Germinal center (tissue), 1 donor: ENCODE measurements around the gene RGS19.

ENCODE experiments used
- DNase-seq: peaks from one replicate; pipeline ENCODE4 v3.0.0; 2012; ENCODE audit warnings: mixed read lengths, low spot score

Gene RGS19

DNA sequence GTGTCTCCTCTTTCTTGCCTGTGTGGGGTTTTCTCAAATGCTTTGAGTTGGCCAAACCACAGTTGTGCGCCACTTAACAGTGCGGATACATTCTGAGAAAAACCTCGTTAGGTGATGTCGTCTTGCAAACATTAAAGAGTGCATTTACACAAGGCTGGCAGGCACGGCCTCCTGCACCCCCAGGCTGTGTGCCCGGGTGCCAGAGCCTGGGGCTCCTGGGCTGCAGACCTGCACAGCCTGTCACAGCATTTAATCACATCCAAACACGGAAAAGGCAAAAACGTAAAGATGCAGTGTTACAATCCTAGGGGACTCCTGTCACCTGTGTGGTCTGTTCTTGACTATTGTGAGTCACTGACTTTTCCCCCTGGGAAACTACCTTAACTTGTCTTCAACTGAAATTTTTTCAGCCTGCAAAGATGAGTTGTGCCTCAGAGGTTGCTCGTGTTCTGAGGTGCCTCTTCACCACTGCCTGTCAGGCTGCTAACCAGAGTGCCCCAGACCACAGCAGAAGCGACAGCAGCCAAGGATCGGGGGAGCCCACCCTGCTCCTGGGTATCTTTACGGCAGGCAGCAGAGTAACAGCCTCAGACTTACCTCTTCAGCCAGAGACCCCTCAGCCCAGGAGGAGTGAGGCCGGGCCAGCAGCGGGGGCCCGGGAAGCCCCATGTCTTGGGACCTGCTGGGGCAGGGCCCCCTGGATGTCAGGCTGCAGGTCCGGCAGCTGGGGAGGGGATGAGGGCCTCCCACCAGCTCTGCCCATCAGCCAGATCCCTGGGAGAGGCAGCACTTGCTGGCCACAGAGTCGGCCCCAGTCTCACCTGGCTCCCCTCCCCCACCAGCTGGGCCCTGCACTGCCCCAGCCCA lies 44.0 kb downstream of the RGS19 start:
- DNase-seq: no peak

DNA sequence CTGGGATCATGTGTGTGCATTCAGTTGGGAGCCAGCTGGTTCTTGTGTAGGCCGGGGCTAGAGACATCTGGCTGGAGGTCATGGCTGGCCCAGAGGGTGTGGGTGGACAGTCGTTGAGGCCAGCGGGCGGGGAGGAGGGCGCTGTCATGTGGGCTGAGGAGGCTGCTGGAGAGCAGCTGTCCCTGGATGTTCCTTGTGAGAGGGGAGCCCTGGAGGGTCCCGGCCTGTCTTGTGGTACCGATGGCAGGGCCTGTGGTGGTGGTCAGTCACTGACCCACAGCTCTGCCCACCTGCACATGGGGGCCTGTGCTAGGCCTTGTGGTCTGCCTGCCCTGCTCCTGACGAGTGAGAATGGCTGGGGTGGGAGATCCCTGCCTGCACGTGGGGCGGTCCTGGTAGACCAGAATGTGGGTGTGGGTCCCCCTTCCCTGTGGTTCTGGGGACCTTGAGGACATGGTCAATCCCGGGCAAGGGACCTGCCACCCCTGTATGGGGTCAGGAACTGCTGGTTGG lies 45.3 kb downstream of the RGS19 start:
- DNase-seq: no peak

DNA sequence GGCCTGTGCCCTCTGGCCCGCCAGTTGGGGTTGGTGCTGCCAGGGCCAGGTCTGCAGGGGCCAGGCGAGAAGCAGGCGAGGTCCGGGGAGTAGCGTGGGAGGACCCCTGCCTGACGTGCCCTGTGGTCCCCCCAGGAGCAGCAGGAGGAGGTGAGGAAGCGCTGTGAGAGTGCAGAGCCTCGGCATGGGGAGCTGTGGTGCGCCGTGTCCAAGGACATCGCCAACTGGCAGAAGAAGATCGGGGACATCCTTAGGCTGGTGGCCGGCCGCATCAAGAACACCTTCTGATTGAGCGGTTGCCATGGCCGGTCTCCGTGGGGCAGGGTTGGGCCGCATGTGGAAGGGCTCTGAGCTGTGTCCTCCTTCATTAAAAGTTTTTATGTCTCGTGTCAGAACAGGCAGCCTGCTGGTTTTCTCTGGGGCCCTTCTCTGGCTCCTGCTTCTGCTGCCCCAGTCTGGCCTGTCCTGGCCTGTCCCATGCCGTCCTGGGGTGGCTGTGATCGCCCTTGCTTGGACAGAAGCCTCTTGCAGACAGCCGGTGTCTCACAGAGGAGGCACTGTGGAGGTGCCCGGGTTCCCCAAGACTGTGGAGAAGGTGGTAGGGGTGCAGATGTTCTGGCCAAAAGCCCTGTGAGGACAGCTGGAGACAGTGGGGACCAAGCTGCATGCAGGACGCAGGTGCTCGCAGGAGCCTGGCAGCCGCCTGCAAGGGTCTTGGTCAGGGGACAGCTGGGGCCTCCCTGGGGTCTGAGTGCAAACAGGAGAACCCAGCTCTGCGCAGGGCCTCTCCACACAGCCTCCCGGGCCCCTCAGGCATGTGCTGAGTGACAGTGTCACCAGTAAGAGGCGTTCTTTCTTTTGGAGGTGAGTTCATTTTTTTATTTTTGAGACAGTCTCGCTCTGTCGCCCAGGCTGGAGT lies 46.4 kb downstream of the RGS19 start:
- no peak for DNase-seq

DNA sequence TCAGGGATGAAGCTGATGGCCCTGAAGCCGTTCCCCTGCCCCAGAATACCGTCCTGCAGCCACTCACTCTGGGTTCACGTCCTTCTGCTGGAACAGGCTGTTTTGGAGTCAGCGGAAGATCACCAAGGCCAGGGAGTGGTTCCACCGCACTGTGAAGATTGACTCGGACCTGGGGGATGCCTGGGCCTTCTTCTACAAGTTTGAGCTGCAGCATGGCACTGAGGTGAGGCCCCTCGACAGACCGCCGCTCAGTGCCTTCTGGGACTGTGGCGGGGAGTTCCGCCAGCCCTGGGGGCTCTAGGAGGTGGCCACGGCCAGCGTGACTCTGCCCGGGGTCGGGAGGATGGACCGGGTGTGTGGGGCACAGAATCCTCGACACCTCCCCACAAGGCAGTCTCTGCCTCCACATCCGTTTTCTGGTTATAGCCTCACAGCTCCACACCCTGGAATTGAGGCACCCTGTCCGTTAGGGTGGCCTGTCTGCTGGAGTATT lies 47.5 kb downstream of the RGS19 start:
- no peak for DNase-seq

DNA sequence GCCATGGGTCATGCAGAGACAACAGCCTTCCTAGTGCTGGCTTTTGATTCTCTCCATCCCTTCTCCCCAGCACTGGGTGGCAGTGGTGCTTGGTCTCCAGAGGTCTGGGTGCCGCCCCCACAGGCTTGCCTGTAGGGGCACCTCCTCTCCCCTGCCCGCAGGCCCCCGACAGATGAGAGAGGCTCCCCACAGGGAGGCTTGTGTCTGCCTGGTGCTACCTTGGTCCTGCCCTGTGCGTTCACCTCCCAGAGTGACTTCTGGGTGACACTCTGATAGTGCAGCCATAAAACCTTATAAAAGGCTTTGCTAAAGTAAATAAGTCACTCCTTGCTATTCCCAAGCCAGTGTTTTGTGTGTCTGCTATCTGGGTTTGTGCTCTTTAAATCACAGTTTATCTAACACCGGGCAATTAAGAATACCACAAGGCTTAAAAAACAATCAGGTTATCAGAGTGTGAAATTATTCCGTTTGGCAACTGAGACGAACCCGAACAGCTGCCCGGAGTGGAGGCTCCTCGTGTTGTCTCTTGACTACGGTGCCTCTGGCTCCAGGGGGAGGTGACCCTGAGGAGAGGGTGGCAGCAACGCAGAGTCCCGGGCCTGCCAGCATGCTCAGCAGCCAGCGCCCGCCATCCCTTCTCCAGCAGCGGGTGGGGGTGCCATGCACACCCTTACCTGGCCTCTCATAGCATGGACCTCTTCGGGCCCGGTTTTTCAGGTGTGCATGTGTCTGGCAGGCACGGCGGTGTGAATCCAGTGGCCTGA lies 48.8 kb downstream of the RGS19 start:
- DNase-seq: no peak

DNA sequence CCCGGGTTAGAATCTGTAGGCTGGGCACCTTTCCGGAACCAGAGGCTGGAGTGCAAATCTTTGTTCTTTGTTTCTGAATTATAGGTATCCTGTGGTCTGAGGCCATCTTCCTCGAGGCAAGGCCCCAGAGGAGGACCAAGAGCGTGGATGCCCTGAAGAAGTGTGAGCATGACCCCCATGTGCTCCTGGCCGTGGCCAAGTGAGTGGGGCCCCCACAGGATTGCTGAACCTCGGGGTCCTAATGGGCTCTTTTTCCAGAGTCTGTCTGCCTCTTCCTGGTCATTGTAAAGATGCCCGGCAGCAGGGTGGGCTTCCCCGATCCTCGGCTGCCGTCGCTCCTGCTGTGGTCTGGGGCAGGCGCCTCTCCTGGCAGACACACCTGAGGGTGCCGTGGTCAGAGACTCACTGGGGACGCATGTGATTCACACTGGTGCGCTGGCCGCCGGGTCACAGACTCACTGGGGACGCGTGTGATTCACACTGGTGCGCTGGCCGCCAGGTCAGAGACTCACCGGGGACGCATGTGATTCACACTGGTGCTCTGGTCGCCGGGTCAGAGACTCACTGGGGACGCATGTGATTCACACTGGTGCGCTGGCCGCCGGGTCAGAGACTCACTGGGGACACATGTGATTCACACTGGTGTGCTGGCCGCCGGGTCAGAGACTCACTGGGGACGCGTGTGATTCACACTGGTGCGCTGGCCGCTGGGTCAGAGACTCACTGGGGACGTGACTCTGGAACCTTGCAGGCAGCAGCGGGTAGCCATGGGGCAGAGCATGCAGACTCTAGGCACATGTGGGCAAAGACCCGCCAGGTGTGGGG lies 49.8 kb downstream of the RGS19 start:
- DNase-seq: no peak

DNA sequence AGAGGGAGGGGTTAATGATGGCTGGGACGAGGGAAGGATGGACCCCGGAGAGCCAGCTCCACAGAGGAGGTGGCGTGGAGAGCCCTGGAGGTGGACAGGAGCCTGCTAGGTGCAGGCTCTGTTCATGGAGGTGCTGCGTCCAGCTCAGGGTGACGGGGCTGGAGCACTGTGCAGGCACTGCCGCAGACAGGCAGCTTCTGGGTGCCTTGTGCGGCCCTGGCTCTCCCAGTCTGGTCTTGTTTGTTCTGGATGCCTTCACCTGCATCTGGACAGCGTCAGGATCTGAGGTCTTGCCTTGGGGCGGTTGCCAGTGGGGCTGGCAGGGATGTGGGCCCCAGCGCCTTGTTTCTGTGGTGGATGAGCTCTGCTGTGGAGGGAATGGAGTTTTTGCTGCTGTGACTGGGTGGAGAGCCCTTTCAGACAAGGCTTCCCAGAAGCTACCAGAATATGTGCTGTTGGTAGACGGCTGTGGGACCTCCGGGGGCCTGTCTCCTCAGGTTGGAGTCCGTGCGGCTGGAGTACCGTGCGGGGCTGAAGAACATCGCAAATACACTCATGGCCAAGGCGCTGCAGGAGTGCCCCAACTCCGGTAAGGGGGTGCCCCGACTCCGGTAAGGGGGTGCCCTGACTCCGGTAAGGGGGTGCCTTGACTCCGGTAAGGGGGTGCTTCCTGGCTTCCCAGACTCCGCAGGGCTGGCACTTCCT lies 51.2 kb downstream of the RGS19 start:
- no peak for DNase-seq

DNA sequence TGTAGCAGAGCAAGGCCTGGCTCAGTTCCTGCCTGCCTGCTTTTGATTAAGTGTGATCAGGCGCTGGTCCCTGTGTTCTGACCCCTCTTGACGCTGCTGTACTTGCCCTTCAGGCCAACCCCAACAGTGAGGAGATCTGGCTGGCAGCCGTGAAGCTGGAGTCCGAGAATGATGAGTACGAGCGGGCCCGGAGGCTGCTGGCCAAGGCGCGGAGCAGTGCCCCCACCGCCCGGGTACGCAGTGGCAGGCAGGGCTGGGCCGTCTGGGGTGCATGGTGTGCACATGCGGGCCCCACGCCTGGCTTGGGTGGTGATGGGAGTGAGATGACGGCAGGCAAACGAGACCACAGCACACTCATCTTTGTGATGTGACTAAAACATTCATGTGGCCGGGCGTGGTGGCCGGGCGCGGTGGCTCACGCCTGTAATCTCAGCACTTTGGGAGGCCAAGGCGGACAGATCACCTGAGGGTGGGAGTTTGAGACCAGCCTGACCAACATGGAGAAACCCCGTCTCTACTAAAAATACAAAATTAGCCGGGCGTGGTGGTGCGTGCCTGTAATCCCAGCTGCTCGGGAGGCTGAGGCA lies 53.4 kb downstream of the RGS19 start:
- no peak for DNase-seq

DNA sequence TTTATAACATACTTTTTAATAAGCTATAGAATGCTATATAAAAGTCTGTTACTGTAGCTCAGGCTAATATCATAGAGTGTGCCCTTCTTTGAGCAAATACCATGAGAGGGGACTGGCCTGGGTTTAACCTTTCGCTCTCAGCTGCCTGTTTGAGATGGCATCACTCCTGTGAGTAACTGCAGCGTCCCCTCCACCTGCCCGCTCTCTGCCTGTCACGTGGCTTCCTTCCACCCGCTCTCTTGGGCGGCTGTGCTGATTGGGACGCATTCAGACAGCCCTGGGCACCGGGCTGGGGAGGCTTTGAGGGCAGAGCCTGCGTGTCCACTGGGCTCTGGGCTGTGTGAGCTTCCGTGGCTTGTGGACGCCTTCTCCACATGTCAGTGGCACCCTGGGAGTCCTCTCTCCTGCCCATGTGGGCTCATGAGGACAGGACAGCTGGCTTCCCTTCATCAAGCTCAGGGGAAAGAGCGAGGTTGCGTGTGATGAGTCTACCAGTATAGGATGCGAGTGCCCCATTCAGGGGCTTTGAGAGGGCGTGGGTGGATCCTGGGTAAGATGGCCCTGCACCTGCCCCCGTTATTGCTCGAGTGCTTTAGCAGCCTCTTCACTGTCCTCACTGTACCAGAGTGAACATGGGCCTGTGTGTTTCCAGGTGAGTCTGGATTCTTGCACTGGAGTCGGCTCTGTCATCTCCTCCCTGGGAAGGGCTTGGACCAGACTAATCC lies 54.1 kb downstream of the RGS19 start:
- DNase-seq: no peak

DNA sequence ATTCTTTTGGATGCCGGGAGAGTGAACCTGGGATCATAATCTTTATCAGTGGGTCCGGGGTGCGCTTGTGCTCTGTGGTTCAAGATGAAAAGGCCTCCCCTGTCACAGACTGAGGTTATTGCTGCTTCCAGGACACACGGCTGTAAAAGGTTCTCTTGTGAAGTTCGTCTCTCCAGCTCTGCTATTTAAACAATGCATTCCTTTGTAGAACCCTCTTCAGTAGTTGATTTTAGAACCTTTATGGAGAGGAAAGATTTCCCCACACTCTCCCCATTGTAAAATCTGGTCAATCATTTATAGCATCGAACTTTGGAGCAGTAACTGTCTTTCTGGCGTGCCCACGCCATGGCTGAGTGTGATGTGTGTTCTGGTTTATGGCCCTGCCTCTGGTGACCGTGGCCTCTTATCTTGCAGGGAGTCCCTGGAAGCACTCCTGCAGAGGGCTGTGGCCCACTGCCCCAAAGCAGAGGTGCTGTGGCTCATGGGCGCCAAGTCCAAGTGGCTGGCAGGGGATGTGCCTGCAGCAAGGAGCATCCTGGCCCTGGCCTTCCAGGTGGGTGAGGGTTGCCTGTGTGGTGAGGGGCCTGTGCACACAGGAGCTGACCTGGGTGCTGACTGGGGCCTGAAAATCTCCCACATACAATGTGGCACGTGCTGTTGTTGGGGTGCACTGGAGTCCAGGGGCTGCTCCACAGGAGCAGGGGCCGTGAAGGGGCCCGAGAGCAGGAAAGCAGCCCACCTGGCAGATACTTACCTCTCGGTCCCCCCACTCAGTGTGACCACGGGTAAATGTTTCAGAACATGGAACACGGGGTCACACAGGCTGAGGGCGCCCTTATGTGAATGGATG lies 55.0 kb downstream of the RGS19 start:
- no peak for DNase-seq

DNA sequence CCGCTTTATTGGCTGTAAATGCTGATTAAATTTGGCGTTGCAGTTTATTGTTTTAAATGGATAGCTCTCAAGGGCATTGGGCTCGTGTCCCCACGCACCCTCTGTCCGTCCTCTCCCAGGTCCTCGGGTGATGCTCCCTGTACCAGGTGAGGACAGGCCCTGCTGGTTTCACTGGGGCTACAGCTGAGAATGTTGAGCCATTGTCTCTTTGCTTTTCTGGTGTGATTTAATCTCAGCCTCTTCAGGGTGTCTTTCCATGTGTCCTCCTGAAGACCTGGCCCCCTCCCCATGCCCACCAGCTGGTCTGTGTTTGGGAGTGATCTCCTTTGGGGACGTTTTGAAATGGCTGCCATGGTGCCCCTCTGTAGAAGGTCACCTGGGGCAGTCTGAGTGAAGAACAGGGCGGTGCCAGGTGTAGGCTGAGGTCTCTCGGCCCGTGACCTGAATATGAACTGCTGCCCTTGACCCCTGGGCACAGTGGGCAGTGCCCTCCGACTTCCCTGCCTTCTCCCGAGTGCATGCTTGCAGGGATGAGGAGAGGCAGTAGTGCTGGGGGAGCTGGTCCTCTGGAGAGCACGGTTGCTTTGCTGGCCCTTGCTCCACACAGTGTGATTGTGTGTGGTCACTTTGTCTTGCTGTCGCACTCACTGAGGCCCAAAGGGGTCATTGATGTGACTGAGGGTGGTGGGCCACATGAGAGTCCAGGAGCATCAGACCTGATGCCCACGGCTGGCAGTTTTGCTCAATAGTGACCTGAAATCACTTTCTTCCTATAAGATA lies 55.8 kb downstream of the RGS19 start:
- no peak for DNase-seq
